Neural progenitor cell (in vitro differentiated cells): Measurements from ENCODE around the gene MAP2K7. TPM values are rescaled to one million over a fixed set of nuclear protein-coding genes. Genes with fewer than 3 reads are reported as not detected.
A peak's percentile ranks its signal among the peaks of the same experiment; 100 is the strongest.
"Not testable (repeated sequence)": the region's sequence is repeated elsewhere in the genome, so short reads cannot be mapped to it uniquely, and the experiment has no call there.

Experiments used
- DNase-seq: peaks from one replicate; pipeline ENCODE4 v3.0.0-alpha.2; 2016; ENCODE audit warnings: low spot score
- H2AFZ ChIP-seq: fragments of 200-600 bp; sonication (generic); replicated peaks from 2 replicates; pipeline ENCODE4 v1.6.1; 2016; ENCODE audit warnings: antibody characterized with exemption
- H3F3A ChIP-seq: fragments of 200-600 bp; sonication (generic); 2 replicates; pipeline ENCODE4 v1.6.1; 2016; ENCODE audit warnings: antibody characterized with exemption, low read depth
- H3K27ac ChIP-seq: fragments of 200-600 bp; sonication (generic); 2 replicates; pipeline ENCODE4 v1.5.1; 2016; ENCODE audit warnings: mild to moderate bottlenecking
- H3K27me3 ChIP-seq: fragments of 200-600 bp; sonication (generic); 2 replicates; pipeline ENCODE4 v1.6.1; 2016; ENCODE audit warnings: mild to moderate bottlenecking, moderate library complexity
- H3K36me3 ChIP-seq: fragments of 200-600 bp; sonication (generic); 2 replicates; pipeline ENCODE4 v1.5.1; 2016
- H3K4me1 ChIP-seq: fragments of 200-600 bp; sonication (generic); 2 replicates; pipeline ENCODE4 v1.6.1; 2016; ENCODE audit warnings: mixed run types
- H3K4me2 ChIP-seq: fragments of 200-600 bp; sonication (generic); 2 replicates; pipeline ENCODE4 v1.6.1; 2016
- H3K4me3 ChIP-seq: fragments of 200-600 bp; sonication (generic); 2 replicates; pipeline ENCODE4 v1.5.1; 2016
- H3K79me2 ChIP-seq: fragments of 200-600 bp; sonication (generic); 2 replicates; pipeline ENCODE4 v1.6.1; 2016; ENCODE audit warnings: low read depth
- H3K9ac ChIP-seq: fragments of 200-600 bp; sonication (generic); 2 replicates; pipeline ENCODE4 v1.6.1; 2016
- H3K9me3 ChIP-seq: fragments of 200-600 bp; sonication (generic); 2 replicates; pipeline ENCODE4 v1.5.1; 2016; ENCODE audit warnings: low read depth
- H4K20me1 ChIP-seq: fragments of 200-600 bp; sonication (generic); 2 replicates; pipeline ENCODE4 v1.6.1; 2016; ENCODE audit warnings: low read depth
- H3K27ac Mint-ChIP-seq: 3 replicates; pipeline ENCODE4 v1.8.0; 2021; ENCODE audit warnings: mixed read lengths
- H3K27me3 Mint-ChIP-seq: 2 replicates; pipeline ENCODE4 v1.8.0; 2022; ENCODE audit warnings: low read depth, mild to moderate bottlenecking, inconsistent platforms, moderate library complexity, mixed read lengths; ENCODE audit not compliant: insufficient read depth
- H3K36me3 Mint-ChIP-seq: 3 replicates; pipeline ENCODE4 v1.8.0; 2021; ENCODE audit warnings: mixed read lengths
- H3K4me1 Mint-ChIP-seq: 3 replicates; pipeline ENCODE4 v1.8.0; 2021; ENCODE audit warnings: mixed read lengths
- H3K4me3 Mint-ChIP-seq: 3 replicates; pipeline ENCODE4 v1.8.0; 2021; ENCODE audit warnings: mild to moderate bottlenecking, moderate library complexity, mixed read lengths
- H3K9me3 Mint-ChIP-seq: 3 replicates; pipeline ENCODE4 v1.8.0; 2020; ENCODE audit warnings: mixed read lengths
- CTCF ChIP-seq: fragments of 200-600 bp; sonication (generic); IDR thresholded peaks from 2 replicates; pipeline ENCODE4 v1.5.1; 2017; ENCODE audit warnings: antibody characterized with exemption, mild to moderate bottlenecking
- EZH2 ChIP-seq: fragments of 200-600 bp; sonication (generic); IDR thresholded peaks from 2 replicates; pipeline ENCODE4 v1.6.1; 2017; ENCODE audit warnings: antibody characterized with exemption, mild to moderate bottlenecking, moderate library complexity
- EZH2phosphoT487 ChIP-seq: fragments of 200-600 bp; sonication (generic); IDR thresholded peaks from 2 replicates; pipeline ENCODE4 v1.6.1; 2017; ENCODE audit warnings: antibody characterized with exemption
- total RNA-seq: library from RNA; depleted of rRNA; stranded (reverse); fragments of >200 nt; gene quantifications from 2 replicates; pipeline ENCODE4 v1.2.3, GENCODE V29; 2015; ENCODE audit warnings: low replicate concordance

MAP2K7 gene
- total RNA-seq, 1 donor from 2014 or later, result 14.4 TPM

- peak overlapping the region; percentile 81 for H3K4me3 Mint-ChIP-seq
- no peaks in the 10 kb centered on the region for H3K9me3 ChIP-seq
- H4K20me1 ChIP-seq, result peaks cover 35% of the 10 kb centered on the region
- H2AFZ ChIP-seq, result no peak overlapping the region
- H3F3A ChIP-seq, result peaks cover 46% of the 10 kb centered on the region
- peak; percentile 70 for TF ChIP-seq CTCF
- TF ChIP-seq EZH2, result peak; percentile 72
- peak; percentile 87 for TF ChIP-seq EZH2phosphoT487
- peaks cover 64% of the 10 kb centered on the region for H3K27me3 ChIP-seq
- H3K27ac ChIP-seq, result no peak overlapping the region
- peaks cover 30% of the 10 kb centered on the region for H3K4me1 Mint-ChIP-seq
- H3K36me3 Mint-ChIP-seq, result peaks cover 6% of the 10 kb centered on the region
- H3K27me3 Mint-ChIP-seq, result peaks cover 41% of the 10 kb centered on the region
- H3K4me3 ChIP-seq, result peak overlapping the region; percentile 59
- H3K4me1 ChIP-seq, result peaks cover 15% of the 10 kb centered on the region
- no peak overlapping the region for H3K9ac ChIP-seq
- H3K9me3 Mint-ChIP-seq, result no peaks in the 10 kb centered on the region
- no peaks in the 10 kb centered on the region for H3K36me3 ChIP-seq
- H3K27ac Mint-ChIP-seq, result no peak overlapping the region
- DNase-seq, result peak; percentile 86
- H3K4me2 ChIP-seq, result peak overlapping the region; percentile 99
- no peaks in the 10 kb centered on the region for H3K79me2 ChIP-seq
These were observed 13.8 kb downstream of the MAP2K7 start for GRCh38 chr19:7917267-7918061.

- Histone ChIP-seq H3K4me1 (peaks cover 15% of the 10 kb centered on the region), H3K4me2 (peak overlapping the region; percentile 99), H3K27me3 (peaks cover 64% of the 10 kb centered on the region), H4K20me1 (peaks cover 42% of the 10 kb centered on the region), H3F3A (peaks cover 46% of the 10 kb centered on the region), H3K4me3 (peak overlapping the region; percentile 59)
- H3K36me3 Mint-ChIP-seq, H3K9me3 ChIP-seq, H3K9ac ChIP-seq, H3K79me2 ChIP-seq, H2AFZ ChIP-seq, H3K36me3 ChIP-seq, H3K27ac Mint-ChIP-seq, H3K9me3 Mint-ChIP-seq, DNase-seq, H3K27ac ChIP-seq: not testable (repeated sequence)
- Mint-ChIP-seq H3K27me3 (peaks cover 37% of the 10 kb centered on the region), H3K4me3 (peak overlapping the region; percentile 50), H3K4me1 (peaks cover 33% of the 10 kb centered on the region)
These were observed 14.5 kb downstream of the MAP2K7 start for GRCh38 chr19:7918062-7918614.

- H2AFZ ChIP-seq, result no peak overlapping the region
- Mint-ChIP-seq H3K4me1 (peaks cover 36% of the 10 kb centered on the region), H3K27me3 (peaks cover 36% of the 10 kb centered on the region), H3K27ac (no peak overlapping the region), H3K9me3 (no peaks in the 10 kb centered on the region), H3K36me3 (no peaks in the 10 kb centered on the region), H3K4me3 (peak overlapping the region; percentile 87)
- H3K36me3 ChIP-seq, result no peaks in the 10 kb centered on the region
- H4K20me1 ChIP-seq, result peaks cover 47% of the 10 kb centered on the region
- no peak overlapping the region for H3K27ac ChIP-seq
- H3K4me3 ChIP-seq, result no peak overlapping the region
- peaks cover 15% of the 10 kb centered on the region for H3K4me1 ChIP-seq
- no peak for DNase-seq
- H3K9me3 ChIP-seq, result no peaks in the 10 kb centered on the region
- no peaks in the 10 kb centered on the region for H3K79me2 ChIP-seq
- peaks cover 46% of the 10 kb centered on the region for H3F3A ChIP-seq
- TF ChIP-seq EZH2phosphoT487, result no peak
- no peak for TF ChIP-seq CTCF
- TF ChIP-seq EZH2, result no peak
- H3K27me3 ChIP-seq, result peaks cover 60% of the 10 kb centered on the region
- H3K9ac ChIP-seq, result no peak overlapping the region
- peak overlapping the region; percentile 99 for H3K4me2 ChIP-seq
These were observed 15.1 kb downstream of the MAP2K7 start for GRCh38 chr19:7918615-7919421.
